ENCODE measurements around the gene TNS4. TPM values are rescaled to one million over a fixed set of nuclear protein-coding genes. Genes with fewer than 3 reads are reported as not detected.

The TNS4 gene
- total and polyA plus RNA-seq, 12 donors = 0.01 to 0.62 TPM; not detected in 10

DNA sequence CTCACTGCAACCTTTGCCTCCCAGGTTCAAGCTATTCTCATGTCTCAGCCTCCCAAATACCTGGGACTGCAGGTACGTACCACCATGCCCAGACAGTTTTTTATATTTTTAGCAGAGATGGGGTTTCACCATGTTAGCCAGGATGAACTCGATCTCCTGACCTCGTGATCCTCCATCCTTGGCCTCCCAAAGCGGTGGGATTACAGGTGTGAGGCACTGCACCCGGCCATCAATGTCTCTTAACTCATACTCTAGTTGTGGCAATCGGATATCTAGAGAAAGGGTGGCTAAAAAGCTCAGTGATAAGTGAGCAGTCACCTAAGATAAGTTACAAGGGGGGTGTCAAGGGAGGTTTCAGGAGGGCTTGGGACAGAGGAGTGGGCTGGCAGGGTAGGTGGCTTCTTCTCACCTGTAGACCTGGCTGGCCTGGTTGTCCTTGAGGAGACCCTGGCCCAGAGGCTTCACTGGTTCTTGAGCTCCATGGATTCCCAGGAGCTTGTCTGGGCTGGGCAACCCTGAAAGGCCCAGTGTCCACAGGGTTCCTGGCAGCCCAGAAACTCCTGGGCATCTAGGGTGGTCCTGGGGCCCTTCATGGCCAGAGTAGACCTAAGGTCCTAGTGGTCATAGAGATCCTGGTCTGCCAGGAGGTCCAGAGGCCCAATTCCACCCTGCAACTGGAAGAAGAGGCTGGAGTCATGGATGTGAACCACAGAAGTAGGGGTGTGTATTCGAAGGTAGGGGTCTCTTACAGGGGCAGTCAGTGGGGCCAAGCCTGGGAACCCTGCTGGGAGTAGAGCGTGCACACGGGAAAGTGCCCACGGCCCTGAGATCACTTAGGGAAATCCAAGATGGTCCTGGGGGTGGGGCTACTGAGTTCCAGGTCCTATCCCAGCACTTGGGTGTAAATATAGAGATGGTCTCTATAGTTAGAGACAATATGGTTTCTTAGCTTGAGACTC lies 70.9 kb downstream of the TNS4 start:
- Histone ChIP-seq H3K4me3 (no peak overlapping the region), H3K4me1 (peaks cover 5 to 22% (median 16%) of the 10 kb centered on the region in 9 donors), H3K27me3 (no peaks in the 10 kb centered on the region), H3K36me3 (no peaks in the 10 kb centered on the region), H3K27ac (no peak overlapping the region), H3K9me3 (no peaks in the 10 kb centered on the region)
- DNase-seq (no peak), ATAC-seq (no peak)
- intact Hi-C loops (cut with DNase I) = no loop called here
- TF ChIP-seq, protein P1, sequence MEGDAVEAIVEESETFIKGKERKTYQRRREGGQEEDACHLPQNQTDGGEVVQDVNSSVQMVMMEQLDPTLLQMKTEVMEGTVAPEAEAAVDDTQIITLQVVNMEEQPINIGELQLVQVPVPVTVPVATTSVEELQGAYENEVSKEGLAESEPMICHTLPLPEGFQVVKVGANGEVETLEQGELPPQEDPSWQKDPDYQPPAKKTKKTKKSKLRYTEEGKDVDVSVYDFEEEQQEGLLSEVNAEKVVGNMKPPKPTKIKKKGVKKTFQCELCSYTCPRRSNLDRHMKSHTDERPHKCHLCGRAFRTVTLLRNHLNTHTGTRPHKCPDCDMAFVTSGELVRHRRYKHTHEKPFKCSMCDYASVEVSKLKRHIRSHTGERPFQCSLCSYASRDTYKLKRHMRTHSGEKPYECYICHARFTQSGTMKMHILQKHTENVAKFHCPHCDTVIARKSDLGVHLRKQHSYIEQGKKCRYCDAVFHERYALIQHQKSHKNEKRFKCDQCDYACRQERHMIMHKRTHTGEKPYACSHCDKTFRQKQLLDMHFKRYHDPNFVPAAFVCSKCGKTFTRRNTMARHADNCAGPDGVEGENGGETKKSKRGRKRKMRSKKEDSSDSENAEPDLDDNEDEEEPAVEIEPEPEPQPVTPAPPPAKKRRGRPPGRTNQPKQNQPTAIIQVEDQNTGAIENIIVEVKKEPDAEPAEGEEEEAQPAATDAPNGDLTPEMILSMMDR (IDR thresholded peaks at IDR 0.05) = no peak
- 94 to 96% methylated on average over 10 of the region's 10 CpGs for WGBS, 2 donors

DNA sequence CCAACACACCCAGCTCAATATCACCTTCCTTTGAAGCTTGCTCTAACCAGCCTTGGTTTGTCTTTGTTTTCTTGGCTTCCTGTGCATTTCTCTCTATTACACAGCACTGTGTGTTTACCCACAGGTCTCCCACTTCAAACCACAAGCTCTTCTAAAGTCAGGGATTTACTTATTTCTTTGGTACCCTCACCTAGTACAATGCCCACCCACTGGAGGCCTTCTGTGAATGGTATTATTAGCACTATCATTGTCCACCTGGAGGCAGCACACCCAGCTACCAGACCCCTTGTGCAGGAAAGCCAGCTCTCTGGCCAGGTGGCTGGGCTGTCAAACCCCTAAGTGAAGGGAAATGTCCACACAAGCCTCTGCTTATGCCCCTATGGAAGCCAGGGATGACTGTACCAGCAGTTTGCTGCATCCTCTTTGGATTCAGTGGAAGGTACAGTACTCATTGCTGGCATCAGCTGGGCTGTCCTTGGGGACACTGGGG lies 74.4 kb downstream of the TNS4 start:
- intact Hi-C loops (cut with DNase I) = no loop called here
- Histone ChIP-seq H3K4me3 (no peak overlapping the region), H3K4me1 (peaks cover 0 to 8% (median 0%) of the 10 kb centered on the region in 9 donors), H3K36me3 (no peaks in the 10 kb centered on the region), H3K27me3 (no peaks in the 10 kb centered on the region), H3K9me3 (no peaks in the 10 kb centered on the region), H3K27ac (no peak overlapping the region)
- TF ChIP-seq, protein P1 (IDR thresholded peaks at IDR 0.05) = no peak
- no peak for DNase-seq
- ATAC-seq = no peak

Other genes with a start within 250 kb of the TNS4 start
- gene CDC6, start 213.7 kb downstream of the TNS4 start, total RNA-seq = 1 to 10 TPM in 4 of 10 donors, under 1 TPM in 6; 0.49 to 3.0 (median 0.86) TPM
- 1 to 10 TPM in 1 of 2 donors, under 1 TPM in 1; 0.66 to 1.8 TPM for gene CDC6, start 213.7 kb downstream of the TNS4 start, polyA plus RNA-seq
- gene RARA, start 192.4 kb downstream of the TNS4 start, total RNA-seq = 10 to 100 TPM; 11.2 to 34.0 (median 18.3) TPM
- gene RARA, start 192.4 kb downstream of the TNS4 start, polyA plus RNA-seq = 10 to 100 TPM; 19.0 to 20.8 TPM
- gene GJD3, start 136.9 kb downstream of the TNS4 start, total RNA-seq = 1 to 10 TPM in 9 of 10 donors, under 1 TPM in 1; 0.79 to 6.2 (median 2.1) TPM
- under 1 TPM; 0.65 to 0.88 TPM for gene GJD3, start 136.9 kb downstream of the TNS4 start, polyA plus RNA-seq
- gene TOP2A, start 83.7 kb downstream of the TNS4 start, total RNA-seq = 10 to 100 TPM in 1 of 10 donors, 1 to 10 TPM in 4, under 1 TPM in 5; 0.17 to 20.0 (median 1.0) TPM
- 1 to 10 TPM in 1 of 2 donors, under 1 TPM in 1; 0.28 to 1.5 TPM for gene TOP2A, start 83.7 kb downstream of the TNS4 start, polyA plus RNA-seq
- 100 to 1,000 TPM in 6 of 10 donors, 10 to 100 TPM in 4; 65.1 to 301 (median 123) TPM for gene IGFBP4, start 58.2 kb downstream of the TNS4 start, total RNA-seq
- gene IGFBP4, start 58.2 kb downstream of the TNS4 start, polyA plus RNA-seq = 100 to 1,000 TPM; 224 to 295 TPM
- 1 to 10 TPM in 1 of 10 donors, under 1 TPM in 3, not detected in 6; 0.10 to 1.7 (median 0.48) TPM for gene CCR7, start 63.8 kb upstream of the TNS4 start, total RNA-seq
- under 1 TPM in 1 of 2 donors, not detected in 1; 0.46 TPM for gene CCR7, start 63.8 kb upstream of the TNS4 start, polyA plus RNA-seq
- gene SMARCE1, start 146.2 kb upstream of the TNS4 start, total RNA-seq = 10 to 100 TPM; 57.8 to 85.5 (median 68.8) TPM
- gene SMARCE1, start 146.2 kb upstream of the TNS4 start, polyA plus RNA-seq = 10 to 100 TPM; 48.6 to 50.9 TPM
- under 1 TPM in 3 of 10 donors, not detected in 7; 0.12 to 0.57 (median 0.21) TPM for gene KRT222, start 163.6 kb upstream of the TNS4 start, total RNA-seq
- under 1 TPM; 0.07 to 0.22 TPM for gene KRT222, start 163.6 kb upstream of the TNS4 start, polyA plus RNA-seq
- not detected for gene KRT24, start 202.1 kb upstream of the TNS4 start, total RNA-seq
- not detected for gene KRT24, start 202.1 kb upstream of the TNS4 start, polyA plus RNA-seq